ENCODE measurements around the gene ADAMTS17. TPM values are rescaled to one million over a fixed set of nuclear protein-coding genes. Genes with fewer than 3 reads are reported as not detected.
"Not testable (repeated sequence)": the region's sequence is repeated elsewhere in the genome, so short reads cannot be mapped to it uniquely, and the experiment has no call there.

The ADAMTS17 gene
- total and polyA plus RNA-seq, 3 experiments from 2014 or later: 1.2 to 2.3 (median 1.9) TPM

- Mint-ChIP-seq H3K4me3 (no peak overlapping the region), H3K9me3 (no peaks in the 10 kb centered on the region), H3K27ac (no peak overlapping the region), H3K36me3 (peaks cover 0 to 11% (median 2%) of the 10 kb centered on the region in 3 donors), H3K4me1 (no peaks in the 10 kb centered on the region), H3K27me3 (no peaks in the 10 kb centered on the region)
- Histone ChIP-seq H3K36me3 (ENCODE audit: insufficient read depth, low read length) (no peaks in the 10 kb centered on the region), H3K4me1 (ENCODE audit: insufficient read depth, low read length) (no peaks in the 10 kb centered on the region), H3K4me3 (ENCODE audit: low read length) (no peak overlapping the region), H3K27me3 (ENCODE audit: insufficient read depth, low read length, poor library complexity, severe bottlenecking) (no peaks in the 10 kb centered on the region), H3K27ac (ENCODE audit: low read depth, low read length) (no peak overlapping the region), H3K9me3 (ENCODE audit: low read length) (no peaks in the 10 kb centered on the region)
- ChIA-PET CTCF (no interaction called here), POLR2A (no interaction called here)
- peak in 1 of 5 donors; percentile 12 for DNase-seq
Observed at GRCh38 chr15:99982662-99983061, 359.1 kb downstream of the ADAMTS17 start.

GRCh38 chr15:99981839-99982658, 359.7 kb downstream of the ADAMTS17 start:
- H3K4me3 Mint-ChIP-seq: no peak overlapping the region
- ChIA-PET CTCF (interaction anchor here (1.4 kb wide), 1 partner anchor 21 kb away, joined by 3 read pairs; no protein-coding TSS in a partner anchor), POLR2A (no interaction called here)
- no peaks in the 10 kb centered on the region for H3K27me3 Mint-ChIP-seq
- DNase-seq: peak in 1 of 5 donors; percentile 24
- no peaks in the 10 kb centered on the region for H3K9me3 ChIP-seq (ENCODE audit: low read length)
- H3K4me1 ChIP-seq (ENCODE audit: insufficient read depth, low read length): no peaks in the 10 kb centered on the region
- H3K36me3 Mint-ChIP-seq: peaks cover 0 to 6% (median 2%) of the 10 kb centered on the region in 3 donors
- no peak overlapping the region for H3K27ac ChIP-seq (ENCODE audit: low read depth, low read length)
- no peaks in the 10 kb centered on the region for H3K9me3 Mint-ChIP-seq
- no peaks in the 10 kb centered on the region for H3K27me3 ChIP-seq (ENCODE audit: insufficient read depth, low read length, poor library complexity, severe bottlenecking)
- no peak overlapping the region for H3K4me3 ChIP-seq (ENCODE audit: low read length)
- no peaks in the 10 kb centered on the region for H3K36me3 ChIP-seq (ENCODE audit: insufficient read depth, low read length)
- H3K27ac Mint-ChIP-seq: no peak overlapping the region
- no peaks in the 10 kb centered on the region for H3K4me1 Mint-ChIP-seq

- Mint-ChIP-seq H3K4me3 (no peak overlapping the region), H3K27me3 (no peaks in the 10 kb centered on the region), H3K27ac (no peak overlapping the region), H3K9me3 (no peaks in the 10 kb centered on the region), H3K4me1 (no peaks in the 10 kb centered on the region), H3K36me3 (peaks cover 0 to 5% (median 2%) of the 10 kb centered on the region in 3 donors)
- CTCF ChIA-PET: interaction anchor here (1.4 kb wide), 1 partner anchor 20 kb away, joined by 3 read pairs; no protein-coding TSS in a partner anchor
- DNase-seq: peak in 1 of 5 donors; percentile 19
- Histone ChIP-seq H3K4me1 (ENCODE audit: insufficient read depth, low read length) (no peaks in the 10 kb centered on the region), H3K9me3 (ENCODE audit: low read length) (no peaks in the 10 kb centered on the region), H3K36me3 (ENCODE audit: insufficient read depth, low read length) (no peaks in the 10 kb centered on the region), H3K27me3 (ENCODE audit: insufficient read depth, low read length, poor library complexity, severe bottlenecking) (no peaks in the 10 kb centered on the region), H3K27ac (ENCODE audit: low read depth, low read length) (no peak overlapping the region), H3K4me3 (ENCODE audit: low read length) (no peak overlapping the region)
- POLR2A ChIA-PET: no interaction called here
Observed at GRCh38 chr15:99981191-99981647, 360.6 kb downstream of the ADAMTS17 start.

GRCh38 chr15:99980752-99981151, 361.0 kb downstream of the ADAMTS17 start:
- H3K4me3 ChIP-seq (ENCODE audit: low read length): no peak overlapping the region
- Mint-ChIP-seq H3K4me1 (no peaks in the 10 kb centered on the region), H3K27me3 (no peaks in the 10 kb centered on the region), H3K4me3 (no peak overlapping the region), H3K9me3 (no peaks in the 10 kb centered on the region), H3K27ac (no peak overlapping the region), H3K36me3 (peaks cover 0 to 5% (median 2%) of the 10 kb centered on the region in 3 donors)
- DNase-seq: peak in 1 of 5 donors; percentile 10
- no peaks in the 10 kb centered on the region for H3K27me3 ChIP-seq (ENCODE audit: insufficient read depth, low read length, poor library complexity, severe bottlenecking)
- no peaks in the 10 kb centered on the region for H3K4me1 ChIP-seq (ENCODE audit: insufficient read depth, low read length)
- ChIA-PET CTCF (interaction anchor here (1.4 kb wide), 1 partner anchor 19 kb away, joined by 3 read pairs; no protein-coding TSS in a partner anchor), POLR2A (no interaction called here)
- H3K27ac ChIP-seq (ENCODE audit: low read depth, low read length): no peak overlapping the region
- no peaks in the 10 kb centered on the region for H3K36me3 ChIP-seq (ENCODE audit: insufficient read depth, low read length)
- H3K9me3 ChIP-seq (ENCODE audit: low read length): no peaks in the 10 kb centered on the region

- H3K27ac Mint-ChIP-seq; DNase-seq; H3K4me3 ChIP-seq (ENCODE audit: low read length); H3K27ac ChIP-seq (ENCODE audit: low read depth, low read length); H3K4me1 Mint-ChIP-seq; H3K4me1 ChIP-seq (ENCODE audit: insufficient read depth, low read length); H3K36me3 ChIP-seq (ENCODE audit: insufficient read depth, low read length); CTCF ChIA-PET; H3K27me3 ChIP-seq (ENCODE audit: insufficient read depth, low read length, poor library complexity, severe bottlenecking); H3K9me3 Mint-ChIP-seq; H3K27me3 Mint-ChIP-seq; POLR2A ChIA-PET; H3K4me3 Mint-ChIP-seq; H3K36me3 Mint-ChIP-seq; H3K9me3 ChIP-seq (ENCODE audit: low read length): not testable (repeated sequence)
Observed at GRCh38 chr15:99979886-99980285, 361.9 kb downstream of the ADAMTS17 start.

- no peaks in the 10 kb centered on the region for H3K27me3 ChIP-seq (ENCODE audit: insufficient read depth, low read length, poor library complexity, severe bottlenecking)
- Mint-ChIP-seq H3K4me3 (no peak overlapping the region), H3K9me3 (no peaks in the 10 kb centered on the region), H3K27ac (no peak overlapping the region), H3K36me3 (peaks cover 0 to 2% (median 2%) of the 10 kb centered on the region in 3 donors), H3K4me1 (no peaks in the 10 kb centered on the region), H3K27me3 (no peaks in the 10 kb centered on the region)
- no peaks in the 10 kb centered on the region for H3K36me3 ChIP-seq (ENCODE audit: insufficient read depth, low read length)
- H3K9me3 ChIP-seq (ENCODE audit: low read length): no peaks in the 10 kb centered on the region
- ChIA-PET CTCF (no interaction called here), POLR2A (no interaction called here)
- peak in 1 of 5 donors; percentile 26 for DNase-seq
- no peak overlapping the region for H3K27ac ChIP-seq (ENCODE audit: low read depth, low read length)
- H3K4me1 ChIP-seq (ENCODE audit: insufficient read depth, low read length): no peaks in the 10 kb centered on the region
- no peak overlapping the region for H3K4me3 ChIP-seq (ENCODE audit: low read length)
Observed at GRCh38 chr15:99979371-99979770, 362.4 kb downstream of the ADAMTS17 start.

- H3K27me3 Mint-ChIP-seq: no peaks in the 10 kb centered on the region
- H3K4me1 Mint-ChIP-seq: no peaks in the 10 kb centered on the region
- Histone ChIP-seq H3K4me1 (ENCODE audit: insufficient read depth, low read length) (no peaks in the 10 kb centered on the region), H3K9me3 (ENCODE audit: low read length) (no peaks in the 10 kb centered on the region), H3K27me3 (ENCODE audit: insufficient read depth, low read length, poor library complexity, severe bottlenecking) (no peaks in the 10 kb centered on the region), H3K36me3 (ENCODE audit: insufficient read depth, low read length) (no peaks in the 10 kb centered on the region), H3K27ac (ENCODE audit: low read depth, low read length) (no peak overlapping the region), H3K4me3 (ENCODE audit: low read length) (no peak overlapping the region)
- DNase-seq: no peak
- H3K36me3 Mint-ChIP-seq: peaks cover 0 to 2% (median 2%) of the 10 kb centered on the region in 3 donors
- CTCF ChIA-PET: no interaction called here
- no peaks in the 10 kb centered on the region for H3K9me3 Mint-ChIP-seq
- H3K27ac Mint-ChIP-seq: no peak overlapping the region
- H3K4me3 Mint-ChIP-seq: no peak overlapping the region
- POLR2A ChIA-PET: no interaction called here
Observed at GRCh38 chr15:99978426-99978825, 363.3 kb downstream of the ADAMTS17 start.

- POLR2A ChIA-PET: no interaction called here
- no peak overlapping the region for H3K4me3 Mint-ChIP-seq
- CTCF ChIA-PET: no interaction called here
Observed at GRCh38 chr15:99977929-99978328, 363.8 kb downstream of the ADAMTS17 start.

More at GRCh38 chr15:99977929-99978328, 363.8 kb downstream of the ADAMTS17 start:
- Histone ChIP-seq H3K36me3 (ENCODE audit: insufficient read depth, low read length) (no peaks in the 10 kb centered on the region), H3K27ac (ENCODE audit: low read depth, low read length) (no peak overlapping the region), H3K4me1 (ENCODE audit: insufficient read depth, low read length) (no peaks in the 10 kb centered on the region), H3K4me3 (ENCODE audit: low read length) (no peak overlapping the region), H3K27me3 (ENCODE audit: insufficient read depth, low read length, poor library complexity, severe bottlenecking) (no peaks in the 10 kb centered on the region), H3K9me3 (ENCODE audit: low read length) (no peaks in the 10 kb centered on the region)
- Mint-ChIP-seq H3K9me3 (no peaks in the 10 kb centered on the region), H3K36me3 (peaks cover 0 to 2% (median 2%) of the 10 kb centered on the region in 3 donors), H3K27ac (no peak overlapping the region), H3K27me3 (no peaks in the 10 kb centered on the region), H3K4me1 (no peaks in the 10 kb centered on the region)
- DNase-seq: no peak
